Endodermal cell (in vitro differentiated cells): ENCODE data around the gene GOT1. TPM values are rescaled to one million over a fixed set of nuclear protein-coding genes. Genes with fewer than 3 reads are reported as not detected.

ENCODE experiments used
- DNase-seq: peaks from one replicate; pipeline ENCODE4 v3.0.0-alpha.2; 2017
- H3K27ac ChIP-seq: 2 replicates; pipeline ENCODE4 v1.5.1; 2013; ENCODE audit warnings: mild to moderate bottlenecking, low read depth, low read length, moderate library complexity
- H3K27me3 ChIP-seq: 2 replicates; pipeline ENCODE4 v1.6.1; 2013; ENCODE audit warnings: mild to moderate bottlenecking, low read length, moderate library complexity; ENCODE audit not compliant: insufficient read depth, control insufficient read depth, poor library complexity, severe bottlenecking
- H3K36me3 ChIP-seq: 2 replicates; pipeline ENCODE4 v1.7.0; 2013; ENCODE audit warnings: mild to moderate bottlenecking, low read length, moderate library complexity; ENCODE audit not compliant: control insufficient read depth, insufficient read depth
- H3K4me1 ChIP-seq: one replicate; pipeline ENCODE4 v1.7.0; 2013; ENCODE audit warnings: low read length; ENCODE audit not compliant: control insufficient read depth, insufficient read depth
- H3K4me3 ChIP-seq: 2 replicates; pipeline ENCODE4 v1.5.1; 2013; ENCODE audit warnings: mild to moderate bottlenecking, low read length, moderate library complexity
- H3K9ac ChIP-seq: 2 replicates; pipeline ENCODE4 v1.6.1; 2013; ENCODE audit warnings: mild to moderate bottlenecking, low read length, moderate library complexity; ENCODE audit not compliant: poor library complexity, severe bottlenecking; ENCODE audit errors: extremely low read depth
- H3K9me3 ChIP-seq: 2 replicates; pipeline ENCODE4 v1.6.1; 2013; ENCODE audit warnings: mild to moderate bottlenecking, low read length, moderate library complexity; ENCODE audit not compliant: control insufficient read depth
- H3K27ac Mint-ChIP-seq: 2 replicates; pipeline ENCODE4 v1.8.0; 2020; ENCODE audit warnings: mixed read lengths
- H3K27me3 Mint-ChIP-seq: 2 replicates; pipeline ENCODE4 v1.8.0; 2021; ENCODE audit warnings: mild to moderate bottlenecking, mixed read lengths; ENCODE audit not compliant: insufficient read depth
- H3K36me3 Mint-ChIP-seq: 2 replicates; pipeline ENCODE4 v1.8.0; 2020; ENCODE audit warnings: low read depth, mixed read lengths
- H3K4me1 Mint-ChIP-seq: 2 replicates; pipeline ENCODE4 v1.8.0; 2020; ENCODE audit warnings: mixed read lengths
- H3K4me3 Mint-ChIP-seq: 2 replicates; pipeline ENCODE4 v1.8.0; 2020; ENCODE audit warnings: mild to moderate bottlenecking, moderate library complexity, mixed read lengths
- H3K9me3 Mint-ChIP-seq: 2 replicates; pipeline ENCODE4 v1.8.0; 2020; ENCODE audit warnings: mild to moderate bottlenecking, mixed read lengths
- CTCF ChIP-seq: fragments of 200-600 bp; sonication (generic); conservative IDR thresholded peaks from 2 replicates; pipeline ENCODE4 v1.5.0; 2021; ENCODE audit warnings: antibody characterized with exemption, mild to moderate bottlenecking
- WGBS, 2 experiments: methylation state at CpG; one replicate each; pipeline versions ENCODE4 v1.1.5 to v1.1.7; 2013; ENCODE audit warnings: missing lambda C conversion rate in 2 of 2, mixed read lengths in 1 of 2; ENCODE audit not compliant: insufficient coverage in 1 of 2, insufficient read length in 1 of 2; 5-methylcytosine and 5-hydroxymethylcytosine counted together
- total RNA-seq, 2 donors: library from RNA; stranded (reverse); fragmentation: NEBNext Ultra II Directional in 1 of 2; extraction: Animal tissue kit (Norgen Biotek cat#: 25700) in 1 of 2; gene quantifications; 2 replicates in 1 of 2; 3 replicates in 1 of 2; pipeline ENCODE4 v1.2.1, GENCODE V29; 2021

The GOT1 gene
- total RNA-seq, 2 donors from 2014 or later: 35.1 to 36.5 TPM

- Mint-ChIP-seq H3K4me1 (no peaks in the 10 kb centered on the region), H3K9me3 (no peaks in the 10 kb centered on the region), H3K27me3 (no peaks in the 10 kb centered on the region), H3K36me3 (peaks cover 63% of the 10 kb centered on the region), H3K27ac (no peak overlapping the region), H3K4me3 (no peak overlapping the region)
- Histone ChIP-seq H3K27ac (no peak overlapping the region), H3K36me3 (peaks cover 64% of the 10 kb centered on the region), H3K4me1 (no peaks in the 10 kb centered on the region), H3K4me3 (no peak overlapping the region), H3K9me3 (no peaks in the 10 kb centered on the region), H3K9ac (no peak overlapping the region), H3K27me3 (no peaks in the 10 kb centered on the region)
- DNase-seq: no peak
- WGBS, 2 experiments: 97% methylated on average over 7 to 9 of the region's 9 CpGs
- no peak for TF ChIP-seq CTCF
Observed at GRCh38 chr10:99403674-99404073, 26.8 kb downstream of the GOT1 start.

GRCh38 chr10:99399664-99400063 lies 30.8 kb downstream of the GOT1 start:
- no peak overlapping the region for H3K27ac Mint-ChIP-seq
- H3K36me3 Mint-ChIP-seq: peaks cover 51% of the 10 kb centered on the region
- H3K9me3 ChIP-seq: no peaks in the 10 kb centered on the region
- H3K4me3 Mint-ChIP-seq: no peak overlapping the region
- no peaks in the 10 kb centered on the region for H3K9me3 Mint-ChIP-seq
- H3K4me1 Mint-ChIP-seq: peaks cover 18% of the 10 kb centered on the region
- no peak overlapping the region for H3K9ac ChIP-seq
- H3K27ac ChIP-seq: no peak overlapping the region
- 97 to 100% methylated on average over 3 of the region's 3 CpGs for WGBS, 2 experiments
- DNase-seq: no peak
- H3K4me1 ChIP-seq: peaks cover 7% of the 10 kb centered on the region
- H3K36me3 ChIP-seq: peaks cover 62% of the 10 kb centered on the region
- TF ChIP-seq CTCF: no peak
- H3K27me3 ChIP-seq: no peaks in the 10 kb centered on the region
- H3K4me3 ChIP-seq: no peak overlapping the region
- no peaks in the 10 kb centered on the region for H3K27me3 Mint-ChIP-seq

GRCh38 chr10:99396471-99396870 lies 34.0 kb downstream of the GOT1 start:
- Mint-ChIP-seq H3K9me3 (no peaks in the 10 kb centered on the region), H3K4me3 (no peak overlapping the region), H3K36me3 (peaks cover 23% of the 10 kb centered on the region), H3K27me3 (peaks cover 6% of the 10 kb centered on the region), H3K27ac (no peak overlapping the region), H3K4me1 (peaks cover 45% of the 10 kb centered on the region)
- H3K9ac ChIP-seq: no peak overlapping the region
- H3K4me3 ChIP-seq: no peak overlapping the region
- no peak for TF ChIP-seq CTCF
- H3K27me3 ChIP-seq: no peaks in the 10 kb centered on the region
- DNase-seq: peak; percentile 28
- no peaks in the 10 kb centered on the region for H3K9me3 ChIP-seq
- H3K36me3 ChIP-seq: peaks cover 35% of the 10 kb centered on the region
- H3K4me1 ChIP-seq: peaks cover 14% of the 10 kb centered on the region
- WGBS, 2 experiments: 93 to 100% methylated on average over 1 to 3 of the region's 3 CpGs
- H3K27ac ChIP-seq: no peak overlapping the region
